H1 (cell line): ENCODE results near the gene TFPT. TPM values are rescaled to one million over a fixed set of nuclear protein-coding genes. Genes with fewer than 3 reads are reported as not detected.

ENCODE experiments used
- CTCF ChIA-PET: fragments of 300-600 bp; sonication (Branson Sonifier 250); formaldehyde crosslinking; loops from one replicate; lab custom pipeline; 2021; ENCODE audit not compliant: partially characterized antibody; lab: Charles Lee
- POLR2A ChIA-PET: fragments of 300-600 bp; sonication (Branson Sonifier 250); formaldehyde crosslinking; loops from one replicate; lab custom pipeline; 2021; ENCODE audit warnings: inconsistent platforms; ENCODE audit not compliant: partially characterized antibody; lab: Charles Lee
- DNase-seq, 2 experiments: peaks; one replicate each; pipeline versions ENCODE4 v3.0.0 to v3.0.0-alpha.2; 2010 to 2022; ENCODE audit warnings: low spot score in 2 of 2, low read depth in 1 of 2, mixed read lengths in 1 of 2
- FAIRE-seq: peaks from 2 replicates; lab custom pipeline; 2011; peaks lifted over from hg19 to GRCh38; lab: Jason Lieb, UNC
- H2AFZ ChIP-seq: 2 replicates; pipeline ENCODE4 v1.8.1; 2012; ENCODE audit warnings: low read length, inconsistent platforms
- H2AK5ac ChIP-seq: 2 replicates; pipeline ENCODE4 v1.6.1; 2013; ENCODE audit warnings: low read depth, low read length
- H2BK120ac ChIP-seq: replicated peaks from 2 replicates; pipeline ENCODE3; 2013; ENCODE audit warnings: low read depth, low read length, inconsistent platforms
- H2BK12ac ChIP-seq: 2 replicates; pipeline ENCODE4 v1.6.1; 2013; ENCODE audit warnings: low read depth, low read length
- H2BK15ac ChIP-seq: 2 replicates; pipeline ENCODE4 v1.6.1; 2013; ENCODE audit warnings: low read length
- H2BK20ac ChIP-seq: 2 replicates; pipeline ENCODE4 v1.6.1; 2013; ENCODE audit warnings: low read length
- H2BK5ac ChIP-seq: 2 replicates; pipeline ENCODE4 v1.6.1; 2013; ENCODE audit warnings: low read depth, low read length
- H3K14ac ChIP-seq: 2 replicates; pipeline ENCODE4 v1.6.1; 2013; ENCODE audit warnings: inconsistent platforms; ENCODE audit not compliant: insufficient read length
- H3K18ac ChIP-seq: 2 replicates; pipeline ENCODE4 v1.6.1; 2013; ENCODE audit warnings: low read length; ENCODE audit errors: extremely low read depth
- H3K23ac ChIP-seq: 2 replicates; pipeline ENCODE4 v1.6.1; 2013; ENCODE audit warnings: inconsistent platforms; ENCODE audit not compliant: insufficient read length
- H3K23me2 ChIP-seq: 2 replicates; pipeline ENCODE4 v1.6.1; 2013; ENCODE audit warnings: low read depth, low read length
- H3K27ac ChIP-seq: 2 replicates; pipeline ENCODE4 v1.6.1; 2011; ENCODE audit warnings: low read depth, low read length, inconsistent platforms
- H3K27me3 ChIP-seq, 4 experiments: replicated peaks in 1 of 4; 1 replicate in 1 of 4; 2 replicates in 3 of 4; pipeline versions ENCODE4 v1.6.1 to v1.8.1; 2011 to 2013; ENCODE audit warnings: low read length in 3 of 4, mild to moderate bottlenecking in 3 of 4, inconsistent platforms in 2 of 4, mixed read lengths in 2 of 4, moderate library complexity in 1 of 4; ENCODE audit not compliant: control insufficient read depth in 3 of 4, insufficient read depth in 3 of 4; ENCODE audit errors: extremely low read depth in 1 of 4
- H3K36me3 ChIP-seq, 4 experiments: 2 replicates each; pipeline versions ENCODE4 v1.6.1 to v1.8.1; 2011 to 2013; ENCODE audit warnings: mild to moderate bottlenecking in 4 of 4, low read length in 3 of 4, moderate library complexity in 2 of 4, control low read depth in 1 of 4, inconsistent platforms in 1 of 4; ENCODE audit not compliant: insufficient read depth in 4 of 4, control insufficient read depth in 2 of 4
- H3K4ac ChIP-seq: replicated peaks from 2 replicates; pipeline ENCODE3; 2013; ENCODE audit warnings: low read length, low read depth, mixed read lengths, inconsistent platforms; ENCODE audit not compliant: insufficient read length
- H3K4me1 ChIP-seq, 4 experiments: replicated peaks in 1 of 4; 1 replicate in 1 of 4; 2 replicates in 3 of 4; pipeline versions ENCODE4 v1.6.1 to v1.8.1; 2011 to 2013; ENCODE audit warnings: low read length in 3 of 4, inconsistent platforms in 2 of 4, mixed read lengths in 1 of 4; ENCODE audit not compliant: insufficient read depth in 4 of 4, control insufficient read depth in 3 of 4
- H3K4me2 ChIP-seq, 2 experiments: 2 replicates each; pipeline versions ENCODE4 v1.6.1 to v1.8.1; 2011 to 2013; ENCODE audit warnings: low read depth in 2 of 2, low read length in 2 of 2, control low read depth in 1 of 2, inconsistent platforms in 1 of 2, mild to moderate bottlenecking in 1 of 2; ENCODE audit not compliant: insufficient read depth in 1 of 2
- H3K4me3 ChIP-seq, 4 experiments: fragments of 200-600, 300-600 bp in 1 of 4; sonication (generic), shearing (Covaris generic), sonication (Bioruptor Twin) in 1 of 4; 2 replicates each; pipeline versions ENCODE4 v1.5.1 to v1.8.1; 2011 to 2016; ENCODE audit warnings: low read length in 4 of 4, low read depth in 3 of 4, control low read depth in 2 of 4, inconsistent platforms in 2 of 4, mild to moderate bottlenecking in 2 of 4, mixed read lengths in 1 of 4, moderate library complexity in 1 of 4; ENCODE audit not compliant: insufficient read depth in 2 of 4; ENCODE audit errors: extremely low read depth in 1 of 4
- H3K56ac ChIP-seq: replicated peaks from 2 replicates; pipeline ENCODE3; 2013; ENCODE audit warnings: low read depth, mild to moderate bottlenecking, mixed read lengths, low read length, inconsistent platforms; ENCODE audit not compliant: insufficient read length
- H3K79me1 ChIP-seq: 2 replicates; pipeline ENCODE4 v1.6.1; 2013; ENCODE audit warnings: low read depth, low read length, control low read depth
- H3K79me2 ChIP-seq, 2 experiments: 2 replicates each; pipeline versions ENCODE4 v1.6.1 to v1.8.1; 2012 to 2013; ENCODE audit warnings: low read length in 2 of 2, mild to moderate bottlenecking in 2 of 2, inconsistent platforms in 1 of 2; ENCODE audit not compliant: insufficient read depth in 2 of 2, control insufficient read depth in 1 of 2
- H3K9ac ChIP-seq, 4 experiments: replicated peaks in 1 of 4; 1 replicate in 1 of 4; 2 replicates in 3 of 4; pipeline versions ENCODE4 v1.6.1 to v1.8.1; 2011 to 2013; ENCODE audit warnings: low read depth in 3 of 4, low read length in 3 of 4, control low read depth in 2 of 4, mild to moderate bottlenecking in 2 of 4, moderate library complexity in 2 of 4, inconsistent platforms in 1 of 4; ENCODE audit errors: extremely low read depth in 1 of 4
- H3K9me3 ChIP-seq, 2 experiments: 2 replicates each; pipeline versions ENCODE4 v1.6.1 to v1.8.1; 2012 to 2013; ENCODE audit warnings: mild to moderate bottlenecking in 2 of 2, moderate library complexity in 2 of 2, control low read depth in 1 of 2, inconsistent platforms in 1 of 2, low read depth in 1 of 2, low read length in 1 of 2, mixed read lengths in 1 of 2; ENCODE audit not compliant: insufficient read depth in 2 of 2
- H4K20me1 ChIP-seq, 2 experiments: replicated peaks in 1 of 2; 2 replicates each; pipeline versions ENCODE3 to v1.8.1; 2011 to 2013; ENCODE audit warnings: inconsistent platforms in 2 of 2, low read length in 2 of 2, mild to moderate bottlenecking in 1 of 2; ENCODE audit not compliant: insufficient read depth in 2 of 2, control insufficient read depth in 1 of 2
- H4K5ac ChIP-seq: 2 replicates; pipeline ENCODE4 v1.6.1; 2013; ENCODE audit warnings: low read length, low read depth, mixed read lengths, inconsistent platforms; ENCODE audit not compliant: insufficient read length
- H4K8ac ChIP-seq: 2 replicates; pipeline ENCODE4 v1.8.0; 2013; ENCODE audit warnings: mild to moderate bottlenecking, moderate library complexity, low read length, inconsistent platforms; ENCODE audit not compliant: insufficient read depth; ENCODE audit errors: extremely low read depth
- H4K91ac ChIP-seq: replicated peaks from 2 replicates; pipeline ENCODE3; 2013; ENCODE audit warnings: low read length, mixed read lengths, inconsistent platforms; ENCODE audit not compliant: insufficient read length
- ATF2 ChIP-seq: IDR thresholded peaks from 2 replicates; pipeline ENCODE4 v1.6.1; 2012; ENCODE audit warnings: low read length, inconsistent platforms
- BACH1 ChIP-seq: IDR thresholded peaks from 2 replicates; pipeline ENCODE4 v1.6.1; 2012; ENCODE audit warnings: low read length, improper control_type of control experiment
- BCL11A ChIP-seq, 2 experiments: IDR thresholded peaks; one replicate each; pipeline ENCODE4 v1.6.1; 2011; ENCODE audit warnings: low read depth in 2 of 2, low read length in 2 of 2, mild to moderate bottlenecking in 2 of 2
- BRCA1 ChIP-seq: IDR thresholded peaks from 2 replicates; pipeline ENCODE4 v1.6.1; 2012; ENCODE audit warnings: low read depth, low read length, improper control_type of control experiment
- CHD1 ChIP-seq: IDR thresholded peaks from 2 replicates; pipeline ENCODE4 v1.6.1; 2012; ENCODE audit warnings: low read depth, low read length, improper control_type of control experiment
- CREB1 ChIP-seq: IDR thresholded peaks from 2 replicates; pipeline ENCODE4 v1.6.1; 2012; ENCODE audit warnings: inconsistent platforms
- KDM4A ChIP-seq: IDR thresholded peaks from one replicate; pipeline ENCODE4 v1.7.1; 2012; ENCODE audit warnings: low read depth, mild to moderate bottlenecking, moderate library complexity, low read length, inconsistent platforms; ENCODE audit not compliant: severe bottlenecking
- KDM5A ChIP-seq: fragments of 200-600 bp; IDR thresholded peaks from 2 replicates; pipeline ENCODE4 v1.7.1; 2012; ENCODE audit warnings: mild to moderate bottlenecking, low read length, inconsistent platforms, mixed read lengths
- PHF8 ChIP-seq: fragments of 200-600 bp; sonication (generic); conservative IDR thresholded peaks from 2 replicates; pipeline ENCODE4 v1.7.1; 2012; ENCODE audit warnings: low read depth, mild to moderate bottlenecking, inconsistent platforms, low read length, moderate library complexity
- POLR2AphosphoS5 ChIP-seq: IDR thresholded peaks from 2 replicates; pipeline ENCODE4 v1.6.1; 2011; ENCODE audit warnings: low read depth, low read length
- WGBS, 2 experiments: shearing (Covaris generic) in 1 of 2; methylation state at CpG; one replicate each; pipeline versions ENCODE4 v1.1.6 to v1.1.7; 2013 to 2015; ENCODE audit warnings: low lambda C conversion rate in 2 of 2, mixed read lengths in 2 of 2, inconsistent platforms in 1 of 2, low coverage in 1 of 2, missing lambda C conversion rate in 1 of 2; ENCODE audit not compliant: insufficient replicate concordance in 2 of 2, insufficient coverage in 1 of 2, insufficient read length in 1 of 2; ENCODE audit errors: extremely low coverage in 1 of 2, missing lambda C conversion rate in 1 of 2; 5-methylcytosine and 5-hydroxymethylcytosine counted together
- polyA plus RNA-seq, 7 experiments: library from polyadenylated mRNA; depleted of rRNA in 3 of 7; stranded (reverse) in 5 of 7; unstranded in 2 of 7; fragments of >200 nt in 5 of 7; fragments of 200-250 nt in 2 of 7; gene quantifications; 1 replicate in 5 of 7; 2 replicates in 1 of 7; 4 replicates in 1 of 7; pipeline versions ENCODE4 v1.2.1 to v1.2.3, GENCODE V29; 2011 to 2013; ENCODE audit warnings: missing spikeins in 2 of 7, mixed read lengths in 2 of 7
- total RNA-seq: library from RNA; stranded (reverse); fragmentation: NEBNext Ultra II Directional; extraction: Animal tissue kit (Norgen Biotek cat#: 25700); gene quantifications from 2 replicates; pipeline ENCODE4 v1.2.1, GENCODE V29; 2021

Gene TFPT
- total and polyA plus RNA-seq, 2 of the 8 experiments (the other 6 are each of a cell fraction or from before 2014, with no cell fraction given) = 10.4 to 17.7 TPM

- Histone ChIP-seq H2BK120ac (no peak within 1 kb of the TSS), H3K9me3 (peaks cover 3 to 9% of the 10 kb centered on the region in 2 experiments; a peak in 3 of 4 replicates), H2BK15ac (no peak within 1 kb of the TSS), H3K4me1 (peaks cover 0 to 26% (median 7%) of the 10 kb centered on the region in 4 experiments; a peak in 5 of 7 replicates), H3K4me2 (peak within 1 kb of the TSS; percentile 85 to 99), H3K23me2 (peaks cover 17% of the 10 kb centered on the region), H2BK5ac (peak within 1 kb of the TSS; percentile 89; the same call in 1 of the 2 replicates), H2AK5ac (no peak within 1 kb of the TSS), H3K56ac (peak within 1 kb of the TSS; percentile 66), H2AFZ (peak within 1 kb of the TSS; percentile 53), H3K9ac (peak within 1 kb of the TSS; percentile 63 to 93 (median 86)), H3K27me3 (no peaks in the 10 kb centered on the region), H3K79me2 (peaks cover 27 to 50% of the 10 kb centered on the region in 2 experiments), H4K8ac (peak within 1 kb of the TSS; percentile 95; the same call in 1 of the 2 replicates), H3K4ac (no peak within 1 kb of the TSS), H3K18ac (peak within 1 kb of the TSS; percentile 24; the same call in 1 of the 2 replicates), H3K36me3 (peaks cover under 1 to 14% (median 8%) of the 10 kb centered on the region in 4 experiments; a peak in 5 of 8 replicates), H4K20me1 (peaks cover 21 to 39% of the 10 kb centered on the region in 2 experiments), H3K27ac (peak within 1 kb of the TSS; percentile 90), H4K5ac (no peak within 1 kb of the TSS), H3K4me3 (peak within 1 kb of the TSS; percentile 68 to 84 (median 84)), H3K79me1 (peaks cover 23% of the 10 kb centered on the region), H2BK12ac (no peak within 1 kb of the TSS), H3K14ac (no peak within 1 kb of the TSS), H2BK20ac (no peak within 1 kb of the TSS), H4K91ac (no peak within 1 kb of the TSS), H3K23ac (no peak within 1 kb of the TSS)
- FAIRE-seq = no peak
- DNase-seq = peak in 1 of 2 experiments; percentile 67
- CTCF ChIA-PET = interaction anchor here (0.6 to 2.8 kb wide), 8 partner anchors 10 to 317 kb away, joined by 3 to 10 read pairs (median 3); no protein-coding TSS in a partner anchor
- POLR2A ChIA-PET = interaction anchor here (0.8 to 15.7 kb wide), 24 partner anchors 9 to 270 kb away, joined by 3 to 348 read pairs (median 5); partner anchors contain the start of genes LENG1, MBOAT7, MYADM and NDUFA3
- WGBS, 2 experiments = 3% methylated on average over 18 of the region's 103 CpGs; no CpG with 5 or more reads in 1 of the 2 experiments
- TF ChIP-seq BCL11A (IDR thresholded peaks at IDR 0.05; ENCODE audit: low read depth in 2 of 2, low read length in 2 of 2) (no peak), BACH1 (peak; percentile 98), ATF2 (no peak), BRCA1 (no peak), CREB1 (no peak), CHD1 (peak; percentile 82), KDM4A (no peak), PHF8 (peak; percentile 95), KDM5A (no peak), POLR2AphosphoS5 (peak; percentile 91)
Measured at GRCh38 chr19:54137699-54138488, 22.4 kb upstream of the TFPT start, which contains the start of gene CNOT3. Gene CNOT3, plus strand, starts transcription at chr19:54137762. Its CDS starts 5,217 bp downstream, at chr19:54142979.
